Central memory CD8-positive, alpha-beta T cell (primary cell): ENCODE data around the gene DYRK1B.
"Not testable (repeated sequence)": the region's sequence is repeated elsewhere in the genome, so short reads cannot be mapped to it uniquely, and the experiment has no call there.

ENCODE experiments used
- ATAC-seq: fragments of 150-1000 bp; cut with Tn5 transposase; replicated peaks from 2 replicates; pipeline ENCODE4 v1.10.0; 2022; ENCODE audit warnings: mild to moderate bottlenecking, moderate FRiP score, moderate number of reproducible peaks; ENCODE audit not compliant: poor library complexity, severe bottlenecking; ENCODE audit errors: extremely low read depth
- DNase-seq, 2 donors: peaks; one replicate each; pipeline ENCODE4 v3.0.0; 2021; ENCODE audit warnings: low spot score in 2 of 2
- H3K27ac Mint-ChIP-seq: one replicate; pipeline ENCODE4 v1.8.0; 2022; ENCODE audit warnings: low read depth, mild to moderate bottlenecking, moderate library complexity, mixed read lengths
- H3K27me3 Mint-ChIP-seq: one replicate; pipeline ENCODE4 v1.8.0; 2022; ENCODE audit warnings: mixed read lengths
- H3K36me3 Mint-ChIP-seq: one replicate; pipeline ENCODE4 v1.8.0; 2022; ENCODE audit warnings: mild to moderate bottlenecking, moderate library complexity, mixed read lengths; ENCODE audit not compliant: insufficient read depth
- H3K4me1 Mint-ChIP-seq: one replicate; pipeline ENCODE4 v1.8.0; 2022; ENCODE audit warnings: mixed read lengths
- H3K4me3 Mint-ChIP-seq: one replicate; pipeline ENCODE4 v1.8.0; 2022; ENCODE audit warnings: mild to moderate bottlenecking, moderate library complexity, mixed read lengths
- H3K9me3 Mint-ChIP-seq: one replicate; pipeline ENCODE4 v1.8.0; 2022; ENCODE audit warnings: mixed read lengths

Gene DYRK1B

GRCh38 chr19:39825093-39825463 lies 8.9 kb downstream of the DYRK1B start:
- no peak overlapping the region for H3K4me3 Mint-ChIP-seq
- no peaks in the 10 kb centered on the region for H3K27me3 Mint-ChIP-seq
- no peak overlapping the region for H3K27ac Mint-ChIP-seq
- H3K4me1 Mint-ChIP-seq: peaks cover 16% of the 10 kb centered on the region
- DNase-seq (no peak), ATAC-seq (no peak)
- H3K9me3 Mint-ChIP-seq: no peaks in the 10 kb centered on the region
- peaks cover 28% of the 10 kb centered on the region for H3K36me3 Mint-ChIP-seq

DNA sequence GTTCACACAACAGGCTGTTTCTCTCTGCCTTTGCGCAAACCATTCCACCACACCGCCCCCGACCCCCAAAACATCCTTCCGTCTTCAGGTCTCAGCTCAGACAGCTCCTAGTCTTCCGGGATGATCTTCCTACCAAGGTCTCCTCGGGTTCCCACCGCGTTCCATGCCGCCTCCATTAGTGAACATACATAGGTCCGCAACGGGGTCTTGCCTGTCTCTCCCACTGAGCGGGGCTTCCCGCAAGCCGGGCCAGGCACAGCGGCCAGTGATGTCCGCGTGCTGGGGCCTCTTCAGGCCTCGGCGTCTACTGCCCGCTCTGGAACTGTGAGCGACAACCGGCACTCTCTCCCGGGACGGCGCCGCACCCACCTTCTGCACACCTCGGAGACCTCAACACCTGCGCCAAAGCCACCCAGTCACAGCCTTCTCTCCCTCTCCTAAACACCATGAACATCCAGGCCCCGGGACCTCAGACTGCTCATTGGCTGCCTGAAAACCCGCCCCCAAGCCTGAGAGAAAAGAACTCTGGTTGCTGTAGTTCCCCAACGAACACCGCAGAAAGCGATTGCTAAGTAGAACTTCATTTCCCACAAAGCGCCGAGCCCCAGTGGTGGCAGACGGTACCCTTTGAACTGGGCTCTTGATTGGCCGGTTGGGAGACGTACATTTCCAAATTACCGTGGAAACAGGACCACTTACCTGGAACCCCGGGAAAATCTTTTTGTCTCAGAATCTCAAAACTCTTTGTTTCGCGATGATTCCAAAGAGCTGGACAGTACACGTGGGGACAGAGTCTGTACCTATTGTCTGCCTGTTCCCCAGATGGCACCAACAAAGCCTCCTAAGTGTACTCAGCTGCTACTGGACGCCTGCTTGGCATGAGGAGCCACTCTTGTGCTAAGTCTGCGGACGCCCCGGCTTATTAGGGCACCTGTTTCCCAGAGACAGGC lies 9.5 kb downstream of the DYRK1B start:
- Mint-ChIP-seq H3K27me3 (no peaks in the 10 kb centered on the region), H3K4me1 (peaks cover 21% of the 10 kb centered on the region), H3K36me3 (peaks cover 28% of the 10 kb centered on the region), H3K4me3 (no peak overlapping the region), H3K9me3 (no peaks in the 10 kb centered on the region), H3K27ac (no peak overlapping the region)
- DNase-seq (peak; percentile 64 to 79), ATAC-seq (peak; percentile 94)

DNA sequence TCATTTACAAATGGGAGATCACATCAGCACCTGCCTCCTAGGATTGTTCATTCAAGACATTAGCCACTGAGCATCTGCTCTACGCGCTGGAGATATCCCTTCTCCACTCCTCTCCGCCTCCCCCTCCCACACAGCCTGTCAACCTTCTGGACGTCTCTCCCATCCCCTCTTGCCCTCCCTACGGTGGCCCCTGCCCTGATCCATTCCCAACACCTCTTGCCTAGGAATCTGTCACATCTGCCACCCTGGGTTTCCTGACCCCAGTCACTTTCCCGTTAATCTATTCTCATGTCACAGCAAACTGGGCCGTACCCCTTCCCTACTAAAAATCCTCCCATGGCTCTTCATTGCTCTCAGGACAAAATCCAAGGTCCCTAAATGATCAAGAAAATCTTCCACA lies 10.3 kb downstream of the DYRK1B start:
- H3K36me3 Mint-ChIP-seq: peaks cover 23% of the 10 kb centered on the region
- no peaks in the 10 kb centered on the region for H3K9me3 Mint-ChIP-seq
- no peak for ATAC-seq
- DNase-seq: no peak
- H3K27ac Mint-ChIP-seq: no peak overlapping the region
- peaks cover 22% of the 10 kb centered on the region for H3K4me1 Mint-ChIP-seq
- no peaks in the 10 kb centered on the region for H3K27me3 Mint-ChIP-seq
- H3K4me3 Mint-ChIP-seq: no peak overlapping the region

DNA sequence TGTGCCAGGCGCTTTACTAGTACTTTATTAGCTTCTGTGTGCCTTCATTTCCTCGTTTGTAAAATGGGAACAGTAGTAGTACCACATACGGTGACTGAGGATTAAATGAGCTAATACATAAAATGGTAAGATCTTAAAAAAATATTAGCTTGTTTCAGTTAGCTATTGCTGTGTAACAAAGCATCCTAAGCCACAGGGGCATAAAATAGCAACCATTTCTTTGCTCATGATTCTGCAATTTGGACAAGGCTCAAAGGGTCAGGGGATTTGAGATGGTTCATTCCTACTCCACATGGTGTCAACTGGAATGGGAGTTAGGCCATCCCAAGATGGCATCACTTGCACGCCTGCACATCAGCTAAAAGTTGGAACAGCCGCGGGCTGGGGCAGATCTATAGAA lies 13.3 kb downstream of the DYRK1B start:
- H3K36me3 Mint-ChIP-seq: peaks cover 5% of the 10 kb centered on the region

GRCh38 chr19:39819786-39820185 lies 14.2 kb downstream of the DYRK1B start:
- Mint-ChIP-seq H3K36me3 (peaks cover 2% of the 10 kb centered on the region), H3K4me3 (no peak overlapping the region), H3K4me1 (peaks cover 28% of the 10 kb centered on the region), H3K9me3 (no peaks in the 10 kb centered on the region), H3K27me3 (no peaks in the 10 kb centered on the region), H3K27ac (peak overlapping the region; percentile 27)
- DNase-seq (no peak), ATAC-seq (no peak)

More for the DNA sequence above, 13.3 kb downstream of the DYRK1B start:
- DNase-seq: no peak
- H3K27ac Mint-ChIP-seq: no peak overlapping the region
- no peaks in the 10 kb centered on the region for H3K27me3 Mint-ChIP-seq
- peaks cover 27% of the 10 kb centered on the region for H3K4me1 Mint-ChIP-seq
- ATAC-seq: no peak
- H3K9me3 Mint-ChIP-seq: no peaks in the 10 kb centered on the region
- H3K4me3 Mint-ChIP-seq: no peak overlapping the region

DNA sequence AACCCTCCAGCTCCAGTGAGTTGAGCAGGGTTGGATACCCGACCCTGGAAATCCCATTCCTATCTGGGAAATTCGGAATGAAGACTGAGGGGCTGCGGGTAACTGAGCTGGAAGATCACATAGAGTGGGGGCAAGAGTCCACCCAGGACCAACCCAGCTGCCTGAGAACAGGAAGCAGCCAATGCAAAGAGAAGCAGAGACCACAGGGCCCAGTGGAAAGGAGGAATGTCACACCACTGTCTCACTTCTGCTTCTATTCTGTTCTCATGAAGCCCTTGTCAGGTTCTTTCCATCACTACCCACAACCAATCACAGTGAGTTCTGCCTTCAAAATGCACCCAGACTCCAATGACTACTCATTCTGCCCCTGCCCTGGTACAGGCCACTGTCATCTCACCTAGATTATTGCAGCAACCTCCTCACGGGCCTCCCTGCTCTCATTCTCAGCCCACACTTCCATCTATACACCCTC lies 15.3 kb downstream of the DYRK1B start:
- Mint-ChIP-seq H3K27me3 (no peaks in the 10 kb centered on the region), H3K9me3 (no peaks in the 10 kb centered on the region), H3K4me1 (peaks cover 28% of the 10 kb centered on the region), H3K27ac (no peak overlapping the region), H3K4me3 (no peak overlapping the region), H3K36me3 (peaks cover 2% of the 10 kb centered on the region)
- no peak for ATAC-seq
- no peak for DNase-seq

DNA sequence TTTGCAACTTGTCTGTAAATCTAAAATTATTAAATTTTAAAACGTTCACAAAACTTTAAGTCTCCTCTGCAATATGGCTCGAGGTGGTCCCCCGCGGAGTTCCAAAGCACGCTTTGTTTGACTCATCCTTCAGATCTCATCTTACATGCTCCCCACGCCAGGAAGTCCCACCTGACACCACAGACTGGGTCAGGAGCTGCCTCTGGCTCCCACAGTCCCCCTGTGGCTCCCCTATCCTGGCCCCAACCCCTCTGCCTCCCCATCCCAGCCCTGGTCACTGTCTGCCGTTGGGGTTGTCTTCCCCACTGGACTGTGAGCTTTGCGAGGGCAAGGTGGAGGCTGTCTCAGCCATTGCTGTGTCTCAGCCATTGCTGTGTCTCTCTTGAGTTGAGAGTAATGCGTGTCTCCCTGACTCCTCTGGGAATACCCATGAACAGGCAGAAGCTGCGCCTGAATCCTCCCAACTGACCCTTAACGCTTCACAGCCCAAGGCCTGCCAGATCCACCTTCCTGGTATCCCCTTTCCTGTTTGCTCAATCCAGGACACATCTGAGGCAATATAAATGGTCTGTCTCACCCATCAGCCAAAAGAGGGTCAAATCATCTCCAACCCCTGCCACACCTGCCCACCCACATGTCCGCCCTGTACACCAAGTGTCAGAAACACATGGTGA lies 15.9 kb downstream of the DYRK1B start:
- Mint-ChIP-seq H3K4me1 (peaks cover 28% of the 10 kb centered on the region), H3K27ac (no peak overlapping the region), H3K9me3 (no peaks in the 10 kb centered on the region), H3K27me3 (no peaks in the 10 kb centered on the region), H3K36me3 (peaks cover 2% of the 10 kb centered on the region), H3K4me3 (no peak overlapping the region)
- ATAC-seq (no peak), DNase-seq (no peak)

DNA sequence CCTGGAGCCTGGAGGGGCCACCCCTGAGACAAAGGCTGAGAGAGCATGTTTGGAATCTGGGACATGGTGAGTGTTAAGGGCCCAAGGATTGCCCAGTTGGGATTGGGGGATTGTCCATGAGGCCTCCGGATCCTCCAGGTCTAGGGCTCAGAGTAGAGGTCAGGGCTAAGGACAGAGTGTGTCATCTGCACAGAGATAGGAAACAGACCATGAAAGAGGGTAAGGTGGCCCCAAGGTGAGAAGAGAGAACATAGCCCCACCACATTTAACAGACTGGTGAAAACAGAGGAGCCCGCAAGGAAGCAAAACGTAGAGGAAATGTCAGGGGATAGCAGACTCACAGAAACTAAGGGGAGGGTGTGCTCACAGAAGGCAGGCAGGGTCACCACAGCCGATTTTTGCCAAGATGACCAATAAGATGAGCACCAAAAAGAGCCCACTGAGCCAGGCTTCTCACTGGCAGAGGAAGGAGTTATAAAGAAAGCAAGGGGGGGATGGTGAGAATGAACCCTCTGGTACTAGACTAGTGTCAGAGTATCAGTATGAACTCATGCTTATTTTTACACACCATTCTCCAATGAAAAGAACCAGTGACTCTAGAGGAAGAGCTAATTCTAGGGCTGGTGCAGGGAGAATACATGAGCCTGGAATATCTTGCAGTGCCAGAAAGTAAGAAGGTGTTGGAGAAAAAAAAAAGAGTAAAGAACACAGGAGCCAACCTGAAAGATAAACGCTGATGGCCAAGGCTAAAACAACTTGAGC lies 17.5 kb downstream of the DYRK1B start:
- peak overlapping the region; percentile 62 for H3K27ac Mint-ChIP-seq
- no peaks in the 10 kb centered on the region for H3K9me3 Mint-ChIP-seq
- peaks cover 28% of the 10 kb centered on the region for H3K4me1 Mint-ChIP-seq
- peaks cover 2% of the 10 kb centered on the region for H3K36me3 Mint-ChIP-seq
- no peaks in the 10 kb centered on the region for H3K27me3 Mint-ChIP-seq
- ATAC-seq: no peak
- no peak overlapping the region for H3K4me3 Mint-ChIP-seq
- no peak for DNase-seq

DNA sequence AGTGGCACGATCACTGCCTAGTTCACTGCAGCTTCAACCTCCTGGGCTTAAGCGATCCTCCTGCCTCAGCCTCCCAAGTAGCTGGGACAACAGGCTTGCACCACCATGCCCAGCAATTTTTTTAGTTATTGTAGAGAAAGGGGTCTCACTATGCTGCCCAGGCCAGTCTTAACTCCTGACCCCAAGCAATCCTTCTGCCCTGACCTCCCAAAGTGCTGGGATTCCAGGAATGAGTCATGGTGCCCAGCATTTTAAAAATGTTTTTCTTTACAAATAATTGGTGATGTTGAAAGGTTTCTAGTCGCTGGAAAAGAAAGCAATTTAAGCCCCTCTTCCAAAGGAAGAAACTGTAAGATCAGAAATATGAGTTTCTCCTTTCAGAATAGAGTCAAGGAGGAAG lies 19.4 kb downstream of the DYRK1B start:
- ATAC-seq (no peak), DNase-seq (no peak)
- H3K9me3 Mint-ChIP-seq: no peaks in the 10 kb centered on the region
- H3K4me1 Mint-ChIP-seq: peaks cover 26% of the 10 kb centered on the region
- H3K36me3 Mint-ChIP-seq: peaks cover 2% of the 10 kb centered on the region
- H3K27me3 Mint-ChIP-seq: no peaks in the 10 kb centered on the region
- no peak overlapping the region for H3K27ac Mint-ChIP-seq
- no peak overlapping the region for H3K4me3 Mint-ChIP-seq

DNA sequence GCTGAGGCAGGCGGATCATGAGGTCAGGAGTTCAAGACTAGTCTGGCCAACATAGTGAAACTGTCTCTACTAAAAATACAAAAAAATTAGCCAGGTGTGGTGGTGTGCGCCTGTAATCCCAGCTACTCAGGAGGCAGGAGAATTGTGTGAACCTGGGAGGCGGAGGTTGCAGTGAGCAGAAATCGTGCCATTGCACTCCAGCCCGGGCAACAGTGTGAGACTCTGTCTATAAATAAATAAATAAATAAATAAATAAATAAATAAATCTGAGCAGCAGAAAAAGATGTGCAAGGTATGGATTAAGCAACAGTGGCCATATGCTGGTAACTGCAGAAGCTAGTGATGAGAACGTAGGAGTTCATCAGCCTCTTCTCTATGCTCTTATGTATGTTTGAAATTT lies 19.9 kb downstream of the DYRK1B start:
- H3K27ac Mint-ChIP-seq, ATAC-seq, H3K9me3 Mint-ChIP-seq, DNase-seq, H3K4me3 Mint-ChIP-seq, H3K36me3 Mint-ChIP-seq, H3K27me3 Mint-ChIP-seq: not testable (repeated sequence)
- H3K4me1 Mint-ChIP-seq: peaks cover 21% of the 10 kb centered on the region

DNA sequence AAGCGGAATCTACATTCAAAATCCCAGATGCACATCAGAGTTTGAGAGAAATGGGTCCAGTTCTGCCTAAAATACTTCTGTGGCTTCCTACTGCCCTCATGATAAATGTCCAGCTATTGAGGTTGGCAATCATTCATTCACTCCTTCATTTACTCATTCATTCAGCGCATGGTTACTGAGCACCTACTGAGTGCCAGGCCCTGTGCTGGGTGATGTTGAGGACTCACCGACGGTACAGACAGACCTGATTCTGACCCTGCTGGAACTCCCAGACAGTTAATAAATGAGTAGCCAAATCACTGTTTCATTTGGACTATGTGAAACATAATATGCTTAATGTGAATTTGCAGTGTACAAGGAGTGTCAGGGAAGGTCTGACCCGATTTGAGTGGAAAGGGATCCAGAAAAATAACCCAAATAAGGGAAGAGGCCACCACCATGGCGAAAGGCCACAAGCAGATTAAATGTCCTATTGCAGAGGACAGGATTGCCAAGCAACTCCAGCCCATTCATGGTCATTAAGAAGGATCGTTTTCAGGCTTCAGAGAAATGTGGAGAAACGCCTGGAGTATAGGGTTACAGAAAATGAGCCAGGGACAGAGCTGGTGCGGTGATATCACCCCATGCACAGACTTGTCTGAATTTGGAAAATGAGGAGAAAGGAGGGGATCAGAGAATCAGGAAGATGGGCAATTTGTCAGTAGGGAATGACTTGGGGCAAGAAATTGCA lies 20.5 kb downstream of the DYRK1B start:
- Mint-ChIP-seq H3K27ac (no peak overlapping the region), H3K9me3 (no peaks in the 10 kb centered on the region), H3K36me3 (peaks cover 2% of the 10 kb centered on the region), H3K4me3 (no peak overlapping the region), H3K27me3 (no peaks in the 10 kb centered on the region), H3K4me1 (peaks cover 16% of the 10 kb centered on the region)
- DNase-seq: no peak
- no peak for ATAC-seq

GRCh38 chr19:39811064-39811463 lies 22.9 kb downstream of the DYRK1B start:
- DNase-seq (no peak), ATAC-seq (no peak)
- Mint-ChIP-seq H3K9me3 (no peaks in the 10 kb centered on the region), H3K4me3 (no peak overlapping the region), H3K27me3 (peaks cover 3% of the 10 kb centered on the region), H3K27ac (no peak overlapping the region), H3K36me3 (no peaks in the 10 kb centered on the region), H3K4me1 (peaks cover 4% of the 10 kb centered on the region)
